HCT116 (cell line): Measurements from ENCODE around the gene ELF1. TPM values are rescaled to one million over a fixed set of nuclear protein-coding genes. Genes with fewer than 3 reads are reported as not detected.

ENCODE experiments used
- ATAC-seq: fragments of 200-7000 bp; cut with Tn5 transposase; 2 replicates; pipeline ENCODE4 v1.9.1; 2020; ENCODE audit warnings: mild to moderate bottlenecking, moderate library complexity
- BruUV-seq: library from RNA; stranded (reverse); fragments of 400-500 nt; replicated peaks from 2 replicates; lab custom pipeline; 2021; lab: Mats Ljungman, UMichigan
- CTCF ChIA-PET: fragments of 300-600 bp; sonication (Branson Sonifier 250); formaldehyde crosslinking; loops from one replicate; lab custom pipeline; 2021; ENCODE audit warnings: antibody characterized with exemption; lab: Charles Lee
- POLR2A ChIA-PET: fragments of 300-600, 350-600 bp; sonication (Branson Sonifier 250); formaldehyde crosslinking; loops from one replicate; lab custom pipeline; 2021; ENCODE audit warnings: antibody characterized with exemption; lab: Charles Lee
- RAD21 ChIA-PET, 2 experiments: fragments of 300-600 bp; sonication (Branson Sonifier 250); formaldehyde crosslinking; loops; one replicate each; lab custom pipeline; 2023; ENCODE audit warnings: low total read pairs in 2 of 2; ENCODE audit not compliant: uncharacterized antibody in 2 of 2, unreplicated experiment in 2 of 2, low non-redundant PET in 1 of 2; lab: Charles Lee
- DNase-seq: peaks from one replicate; pipeline ENCODE4 v3.0.0-alpha.2; 2010; ENCODE audit warnings: low read depth, low spot score
- H2AFZ ChIP-seq: fragments of 200-600 bp; shearing (Covaris generic), sonication (generic); 2 replicates; pipeline ENCODE4 v1.6.1; 2017; ENCODE audit warnings: low read depth, mixed run types, mixed read lengths, antibody characterized with exemption, low read length; ENCODE audit not compliant: poor library complexity, severe bottlenecking
- H3K27ac ChIP-seq: 2 replicates; pipeline ENCODE4 v1.5.1; 2012; ENCODE audit warnings: low read depth, low read length
- H3K27me3 ChIP-seq: fragments of 200-600 bp; sonication (generic); 2 replicates; pipeline ENCODE4 v1.6.1; 2016; ENCODE audit warnings: mixed run types, low read length, mixed read lengths; ENCODE audit not compliant: insufficient read depth
- H3K36me3 ChIP-seq, 2 experiments: fragments of 200-500 bp in 1 of 2; fragments of 200-600 bp in 1 of 2; sonication (Bioruptor generic) in 1 of 2; sonication (generic) in 1 of 2; 2 replicates each; pipeline versions ENCODE4 v1.5.1 to v1.6.1; 2014 to 2016; ENCODE audit warnings: low read length in 2 of 2, inconsistent platforms in 1 of 2, mixed read lengths in 1 of 2, mixed run types in 1 of 2; ENCODE audit not compliant: insufficient read depth in 2 of 2, control insufficient read depth in 1 of 2
- H3K4me1 ChIP-seq, 2 experiments: fragments of 200-600 bp in 1 of 2; sonication (generic) in 1 of 2; 2 replicates each; pipeline versions ENCODE4 v1.5.1 to v1.6.1; 2012 to 2017; ENCODE audit warnings: low read length in 2 of 2, inconsistent platforms in 1 of 2, mild to moderate bottlenecking in 1 of 2, mixed read lengths in 1 of 2, mixed run types in 1 of 2, moderate library complexity in 1 of 2; ENCODE audit not compliant: insufficient read depth in 2 of 2, control insufficient read depth in 1 of 2
- H3K4me2 ChIP-seq: fragments of 200-600 bp; sonication (generic); 2 replicates; pipeline ENCODE4 v1.6.1; 2017; ENCODE audit warnings: mixed run types, low read length, mixed read lengths
- H3K4me3 ChIP-seq, 2 experiments: fragments of 200-600 bp in 1 of 2; sonication (generic) in 1 of 2; replicated peaks in 1 of 2; 2 replicates each; pipeline ENCODE4 v1.5.1; 2011 to 2016; ENCODE audit warnings: low read length in 2 of 2, control low read depth in 1 of 2, low read depth in 1 of 2, mild to moderate bottlenecking in 1 of 2, mixed read lengths in 1 of 2, mixed run types in 1 of 2
- H3K79me2 ChIP-seq: fragments of 200-600 bp; sonication (generic); 2 replicates; pipeline ENCODE4 v1.6.1; 2017; ENCODE audit warnings: mild to moderate bottlenecking, mixed run types, low read length, moderate library complexity, mixed read lengths; ENCODE audit not compliant: insufficient read depth
- H3K9ac ChIP-seq: fragments of 200-600 bp; sonication (generic); 2 replicates; pipeline ENCODE4 v1.6.1; 2016; ENCODE audit warnings: low read length, mixed read lengths
- H3K9me2 ChIP-seq: fragments of 200-600 bp; sonication (generic), shearing (Covaris generic); 2 replicates; pipeline ENCODE4 v1.6.1; 2017; ENCODE audit warnings: mixed run types, mild to moderate bottlenecking, moderate library complexity; ENCODE audit not compliant: insufficient read depth
- H3K9me3 ChIP-seq, 2 experiments: fragments of 200-500 bp in 1 of 2; fragments of 200-600 bp in 1 of 2; sonication (Bioruptor generic) in 1 of 2; sonication (generic) in 1 of 2; 2 replicates each; pipeline ENCODE4 v1.6.1; 2014 to 2017; ENCODE audit warnings: low read length in 2 of 2, mixed read lengths in 2 of 2, inconsistent platforms in 1 of 2, low read depth in 1 of 2, mild to moderate bottlenecking in 1 of 2, mixed run types in 1 of 2, moderate library complexity in 1 of 2; ENCODE audit not compliant: control insufficient read depth in 1 of 2, insufficient read depth in 1 of 2
- H4K20me1 ChIP-seq: fragments of 200-600 bp; sonication (generic), shearing (Covaris generic); 2 replicates; pipeline ENCODE4 v1.6.1; 2017; ENCODE audit warnings: mixed run types, mild to moderate bottlenecking, moderate library complexity; ENCODE audit not compliant: insufficient read depth
- CBX3 ChIP-seq: IDR thresholded peaks from 2 replicates; pipeline ENCODE4 v1.6.1; 2012; ENCODE audit warnings: low read depth
- CEBPB ChIP-seq: IDR thresholded peaks from 2 replicates; pipeline ENCODE4 v1.6.1; 2012; ENCODE audit warnings: low read depth
- EGR1 ChIP-seq: IDR thresholded peaks from 2 replicates; pipeline ENCODE4 v1.6.1; 2012; ENCODE audit warnings: low read depth
- ELF1 ChIP-seq: IDR thresholded peaks from 2 replicates; pipeline ENCODE4 v1.6.1; 2012; ENCODE audit warnings: low read depth, borderline replicate concordance
- EZH2 ChIP-seq: fragments of 200-600 bp; sonication (generic); IDR thresholded peaks from 2 replicates; pipeline ENCODE4 v1.6.1; 2017; ENCODE audit warnings: antibody characterized with exemption, mixed run types
- FOSL1 ChIP-seq: IDR thresholded peaks from 2 replicates; pipeline ENCODE4 v1.6.1; 2012; ENCODE audit warnings: low read depth
- JUND ChIP-seq: IDR thresholded peaks from 2 replicates; pipeline ENCODE4 v1.6.1; 2012
- POLR2A ChIP-seq: IDR thresholded peaks from 2 replicates; pipeline ENCODE4 v1.7.0; 2011; ENCODE audit warnings: borderline replicate concordance; ENCODE audit not compliant: insufficient read depth, insufficient read length; ENCODE audit errors: extremely low read depth
- POLR2AphosphoS5 ChIP-seq: IDR thresholded peaks from 2 replicates; pipeline ENCODE4 v1.6.1; 2011; ENCODE audit warnings: mild to moderate bottlenecking, low read depth, low read length, moderate library complexity
- RAD21 ChIP-seq: IDR thresholded peaks from 2 replicates; pipeline ENCODE4 v1.6.1; 2012; ENCODE audit warnings: low read depth, mild to moderate bottlenecking
- SIN3A ChIP-seq: IDR thresholded peaks from 2 replicates; pipeline ENCODE4 v1.6.1; 2012; ENCODE audit warnings: low read depth
- SP1 ChIP-seq: IDR thresholded peaks from 2 replicates; pipeline ENCODE4 v1.6.1; 2012; ENCODE audit warnings: low read depth
- SRF ChIP-seq: IDR thresholded peaks from 2 replicates; pipeline ENCODE4 v1.6.1; 2012; ENCODE audit warnings: low read depth
- YY1 ChIP-seq: IDR thresholded peaks from 2 replicates; pipeline ENCODE4 v1.6.1; 2011; ENCODE audit warnings: low read length, low read depth, moderate library complexity, mild to moderate bottlenecking; ENCODE audit not compliant: insufficient replicate concordance; ENCODE audit errors: extremely low read depth
- intact Hi-C: fragments of 100-400 bp; cut with micrococcal nuclease; formaldehyde crosslinking; loops from 2 replicates; pipeline ENCODE4 v1.10.0; 2022
- total RNA-seq: library from RNA; stranded (reverse); gene quantifications from one replicate; pipeline ENCODE4 v1.2.1, GENCODE V29; 2021; ENCODE audit not compliant: unreplicated experiment
- TF ChIP-seq, protein P1 (sequence below), 3 experiments: fragments of 200-600 bp in 1 of 3; sonication (generic) in 1 of 3; IDR thresholded peaks in 2 of 3; conservative IDR thresholded peaks in 1 of 3; 2 replicates each; pipeline ENCODE4 v1.5.1; 2012 to 2017; ENCODE audit warnings: low read depth in 2 of 3, low read length in 2 of 3, antibody characterized with exemption in 1 of 3, borderline replicate concordance in 1 of 3, control low read depth in 1 of 3, mild to moderate bottlenecking in 1 of 3, mixed read lengths in 1 of 3, mixed run types in 1 of 3, moderate library complexity in 1 of 3; ENCODE audit not compliant: insufficient read depth in 1 of 3
- TF ChIP-seq, protein P2 (sequence below): IDR thresholded peaks from 2 replicates; pipeline ENCODE4 v1.6.1; 2012; ENCODE audit warnings: low read depth
- TF ChIP-seq, protein P3 (sequence below): IDR thresholded peaks from 2 replicates; pipeline ENCODE4 v1.6.1; 2011; ENCODE audit warnings: mild to moderate bottlenecking, low read length, moderate library complexity; ENCODE audit not compliant: insufficient replicate concordance; ENCODE audit errors: extremely low read depth
- TF ChIP-seq, protein P4 (sequence below): IDR thresholded peaks from 2 replicates; pipeline ENCODE4 v1.6.1; 2012

The ELF1 gene
- total RNA-seq, 1 experiment from 2014 or later, result 30.0 TPM

DNA sequence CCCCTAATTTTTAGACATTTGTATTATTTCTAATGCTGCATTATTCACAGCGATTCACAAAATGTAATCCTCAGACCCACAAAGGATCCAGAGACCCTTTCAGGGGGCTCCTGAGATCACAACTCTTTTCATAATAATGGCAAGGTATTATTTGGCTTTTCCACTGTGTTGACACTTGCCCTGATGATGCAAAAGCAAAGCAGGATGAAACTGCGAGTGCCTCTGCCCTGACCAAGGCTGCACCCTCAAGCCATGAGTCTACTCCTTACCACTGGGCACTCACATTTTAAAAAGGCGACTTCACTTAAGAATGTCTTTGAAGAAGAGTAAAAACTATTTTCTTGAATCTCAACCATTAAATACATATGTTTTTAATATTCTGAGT is 11.4 kb downstream of the ELF1 start (continued):
- TF ChIP-seq SRF (no peak), CBX3 (no peak), EGR1 (no peak), FOSL1 (no peak), SIN3A (no peak), CEBPB (no peak), RAD21 (no peak)
- TF ChIP-seq, protein P1, sequence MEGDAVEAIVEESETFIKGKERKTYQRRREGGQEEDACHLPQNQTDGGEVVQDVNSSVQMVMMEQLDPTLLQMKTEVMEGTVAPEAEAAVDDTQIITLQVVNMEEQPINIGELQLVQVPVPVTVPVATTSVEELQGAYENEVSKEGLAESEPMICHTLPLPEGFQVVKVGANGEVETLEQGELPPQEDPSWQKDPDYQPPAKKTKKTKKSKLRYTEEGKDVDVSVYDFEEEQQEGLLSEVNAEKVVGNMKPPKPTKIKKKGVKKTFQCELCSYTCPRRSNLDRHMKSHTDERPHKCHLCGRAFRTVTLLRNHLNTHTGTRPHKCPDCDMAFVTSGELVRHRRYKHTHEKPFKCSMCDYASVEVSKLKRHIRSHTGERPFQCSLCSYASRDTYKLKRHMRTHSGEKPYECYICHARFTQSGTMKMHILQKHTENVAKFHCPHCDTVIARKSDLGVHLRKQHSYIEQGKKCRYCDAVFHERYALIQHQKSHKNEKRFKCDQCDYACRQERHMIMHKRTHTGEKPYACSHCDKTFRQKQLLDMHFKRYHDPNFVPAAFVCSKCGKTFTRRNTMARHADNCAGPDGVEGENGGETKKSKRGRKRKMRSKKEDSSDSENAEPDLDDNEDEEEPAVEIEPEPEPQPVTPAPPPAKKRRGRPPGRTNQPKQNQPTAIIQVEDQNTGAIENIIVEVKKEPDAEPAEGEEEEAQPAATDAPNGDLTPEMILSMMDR (IDR thresholded peaks at IDR 0.05 in 2 of 3, conservative IDR thresholded peaks at IDR 0.05 in 1 of 3; ENCODE audit: borderline replicate concordance in 1 of 3, insufficient read depth in 1 of 3, low read depth in 2 of 3, low read length in 2 of 3), result no peak

DNA sequence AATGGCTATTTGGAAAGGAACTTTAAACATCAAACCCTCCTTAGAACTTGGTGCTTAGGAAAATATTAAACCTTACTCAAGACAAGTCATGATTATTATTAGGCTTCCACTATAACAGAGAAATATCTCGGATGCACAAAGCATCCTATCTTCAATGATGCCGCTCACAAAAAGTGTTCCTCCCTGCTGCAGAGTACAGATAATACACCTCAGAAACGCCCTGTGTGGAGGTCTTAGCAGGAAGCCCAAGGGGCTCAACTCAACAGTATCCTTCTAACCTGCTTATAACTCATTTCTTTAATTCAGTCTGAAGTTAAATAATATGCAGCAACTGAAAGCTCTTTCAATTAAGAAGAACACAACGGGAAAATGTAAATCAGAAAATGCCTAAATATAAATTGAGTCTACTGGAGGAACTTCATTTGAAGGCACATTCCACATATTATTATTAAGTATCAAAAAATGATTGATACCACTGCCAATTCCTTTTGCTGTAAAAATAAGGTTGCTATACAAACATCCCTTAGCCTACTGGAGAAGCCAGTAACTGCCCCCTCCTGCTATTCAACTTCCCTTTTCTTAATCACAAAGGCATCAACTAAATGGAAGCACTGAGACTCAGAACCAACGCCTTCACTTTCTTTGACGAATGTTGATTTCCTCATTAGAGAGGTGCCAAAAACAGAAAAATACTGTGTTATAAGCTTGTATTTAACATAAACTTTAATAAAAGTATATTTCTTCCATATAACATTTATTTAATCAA is 12.0 kb downstream of the ELF1 start:
- ChIA-PET POLR2A (no interaction called here), CTCF (no interaction called here), RAD21 (no interaction called here)
- H4K20me1 ChIP-seq, result no peaks in the 10 kb centered on the region
- H3K9me2 ChIP-seq, result no peaks in the 10 kb centered on the region
- H2AFZ ChIP-seq, result no peak overlapping the region
- peaks cover 88% of the 10 kb centered on the region for H3K79me2 ChIP-seq
- no peak overlapping the region for H3K4me2 ChIP-seq
- no peaks in the 10 kb centered on the region for H3K27me3 ChIP-seq
- H3K36me3 ChIP-seq, result no peaks in the 10 kb centered on the region
- H3K4me3 ChIP-seq, result no peak overlapping the region
- no peak overlapping the region for H3K9ac ChIP-seq
- DNase-seq (no peak), ATAC-seq (no peak)
- intact Hi-C loops, result no loop called here
- H3K27ac ChIP-seq, result no peak overlapping the region
- no peaks in the 10 kb centered on the region for H3K9me3 ChIP-seq
- peaks cover 6 to 15% of the 10 kb centered on the region in 2 experiments; a peak in 3 of 4 replicates for H3K4me1 ChIP-seq
- no TSS peak for BruUV-seq
- TF ChIP-seq SP1 (no peak), SIN3A (no peak), YY1 (no peak), ELF1 (no peak), POLR2A (no peak), CBX3 (no peak), CEBPB (no peak), SRF (no peak), JUND (no peak), POLR2AphosphoS5 (no peak), EZH2 (no peak), EGR1 (no peak)
- TF ChIP-seq, protein P2, sequence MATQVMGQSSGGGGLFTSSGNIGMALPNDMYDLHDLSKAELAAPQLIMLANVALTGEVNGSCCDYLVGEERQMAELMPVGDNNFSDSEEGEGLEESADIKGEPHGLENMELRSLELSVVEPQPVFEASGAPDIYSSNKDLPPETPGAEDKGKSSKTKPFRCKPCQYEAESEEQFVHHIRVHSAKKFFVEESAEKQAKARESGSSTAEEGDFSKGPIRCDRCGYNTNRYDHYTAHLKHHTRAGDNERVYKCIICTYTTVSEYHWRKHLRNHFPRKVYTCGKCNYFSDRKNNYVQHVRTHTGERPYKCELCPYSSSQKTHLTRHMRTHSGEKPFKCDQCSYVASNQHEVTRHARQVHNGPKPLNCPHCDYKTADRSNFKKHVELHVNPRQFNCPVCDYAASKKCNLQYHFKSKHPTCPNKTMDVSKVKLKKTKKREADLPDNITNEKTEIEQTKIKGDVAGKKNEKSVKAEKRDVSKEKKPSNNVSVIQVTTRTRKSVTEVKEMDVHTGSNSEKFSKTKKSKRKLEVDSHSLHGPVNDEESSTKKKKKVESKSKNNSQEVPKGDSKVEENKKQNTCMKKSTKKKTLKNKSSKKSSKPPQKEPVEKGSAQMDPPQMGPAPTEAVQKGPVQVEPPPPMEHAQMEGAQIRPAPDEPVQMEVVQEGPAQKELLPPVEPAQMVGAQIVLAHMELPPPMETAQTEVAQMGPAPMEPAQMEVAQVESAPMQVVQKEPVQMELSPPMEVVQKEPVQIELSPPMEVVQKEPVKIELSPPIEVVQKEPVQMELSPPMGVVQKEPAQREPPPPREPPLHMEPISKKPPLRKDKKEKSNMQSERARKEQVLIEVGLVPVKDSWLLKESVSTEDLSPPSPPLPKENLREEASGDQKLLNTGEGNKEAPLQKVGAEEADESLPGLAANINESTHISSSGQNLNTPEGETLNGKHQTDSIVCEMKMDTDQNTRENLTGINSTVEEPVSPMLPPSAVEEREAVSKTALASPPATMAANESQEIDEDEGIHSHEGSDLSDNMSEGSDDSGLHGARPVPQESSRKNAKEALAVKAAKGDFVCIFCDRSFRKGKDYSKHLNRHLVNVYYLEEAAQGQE, result no peak
- TF ChIP-seq, protein P3, sequence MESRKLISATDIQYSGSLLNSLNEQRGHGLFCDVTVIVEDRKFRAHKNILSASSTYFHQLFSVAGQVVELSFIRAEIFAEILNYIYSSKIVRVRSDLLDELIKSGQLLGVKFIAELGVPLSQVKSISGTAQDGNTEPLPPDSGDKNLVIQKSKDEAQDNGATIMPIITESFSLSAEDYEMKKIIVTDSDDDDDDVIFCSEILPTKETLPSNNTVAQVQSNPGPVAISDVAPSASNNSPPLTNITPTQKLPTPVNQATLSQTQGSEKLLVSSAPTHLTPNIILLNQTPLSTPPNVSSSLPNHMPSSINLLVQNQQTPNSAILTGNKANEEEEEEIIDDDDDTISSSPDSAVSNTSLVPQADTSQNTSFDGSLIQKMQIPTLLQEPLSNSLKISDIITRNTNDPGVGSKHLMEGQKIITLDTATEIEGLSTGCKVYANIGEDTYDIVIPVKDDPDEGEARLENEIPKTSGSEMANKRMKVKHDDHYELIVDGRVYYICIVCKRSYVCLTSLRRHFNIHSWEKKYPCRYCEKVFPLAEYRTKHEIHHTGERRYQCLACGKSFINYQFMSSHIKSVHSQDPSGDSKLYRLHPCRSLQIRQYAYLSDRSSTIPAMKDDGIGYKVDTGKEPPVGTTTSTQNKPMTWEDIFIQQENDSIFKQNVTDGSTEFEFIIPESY, result no peak
- TF ChIP-seq, protein P4, sequence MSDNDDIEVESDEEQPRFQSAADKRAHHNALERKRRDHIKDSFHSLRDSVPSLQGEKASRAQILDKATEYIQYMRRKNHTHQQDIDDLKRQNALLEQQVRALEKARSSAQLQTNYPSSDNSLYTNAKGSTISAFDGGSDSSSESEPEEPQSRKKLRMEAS, result no peak
